SK-N-MC (cell line): Measurements from ENCODE around the gene HDLBP.
A peak's percentile ranks its signal among the peaks of the same experiment; 100 is the strongest.

Experiments
- DNase-seq: peaks from one replicate; pipeline ENCODE4 v3.0.0-alpha.2; 2011; ENCODE audit warnings: low read depth, low spot score
- H3K27ac ChIP-seq: fragments of 200-600 bp; sonication (generic); 2 replicates; pipeline ENCODE4 v1.5.1; 2016; ENCODE audit warnings: mixed run types
- H3K36me3 ChIP-seq: fragments of 200-600 bp; sonication (generic); 2 replicates; pipeline ENCODE4 v1.6.1; 2017; ENCODE audit warnings: antibody characterized with exemption, low read length, mixed read lengths; ENCODE audit not compliant: insufficient read depth
- H3K4me3 ChIP-seq: fragments of 200-600 bp; sonication (generic); 2 replicates; pipeline ENCODE4 v1.5.1; 2016
- H3K9ac ChIP-seq: fragments of 200-600 bp; sonication (generic); 2 replicates; pipeline ENCODE4 v1.8.0; 2017; ENCODE audit warnings: mixed run types, mixed read lengths; ENCODE audit not compliant: insufficient read length
- H3K9me3 ChIP-seq: fragments of 200-600 bp; sonication (generic); 2 replicates; pipeline ENCODE4 v1.6.1; 2017; ENCODE audit warnings: low read depth, mild to moderate bottlenecking, antibody characterized with exemption, low read length, moderate library complexity, mixed read lengths
- EZH2 ChIP-seq: fragments of 200-600 bp; sonication (generic); IDR thresholded peaks from one replicate; pipeline ENCODE4 v1.6.1; 2017; ENCODE audit warnings: antibody characterized with exemption
- FOXP2 ChIP-seq: optimal IDR thresholded peaks from 2 replicates; pipeline ENCODE3; 2011; ENCODE audit warnings: mild to moderate bottlenecking, moderate library complexity; ENCODE audit not compliant: insufficient read depth; ENCODE audit errors: extremely low read length, control extremely low read depth
- POLR2AphosphoS5 ChIP-seq: IDR thresholded peaks from 2 replicates; pipeline ENCODE4 v1.6.1; 2012; ENCODE audit warnings: mild to moderate bottlenecking, low read depth, low read length, borderline replicate concordance

HDLBP gene

GRCh38 chr2:241339839-241340630 is 24.6 kb upstream of the HDLBP start:
- peak overlapping the region; percentile 45 for H3K27ac ChIP-seq
- no peaks in the 10 kb centered on the region for H3K9me3 ChIP-seq
- TF ChIP-seq FOXP2, result no peak
- TF ChIP-seq POLR2AphosphoS5, result no peak
- no peak for TF ChIP-seq EZH2
- H3K36me3 ChIP-seq, result peaks cover 89% of the 10 kb centered on the region
- no peak overlapping the region for H3K4me3 ChIP-seq
- DNase-seq, result no peak
- peak overlapping the region; percentile 19 for H3K9ac ChIP-seq

- Histone ChIP-seq H3K9ac (no peak overlapping the region), H3K27ac (0 out of 2 replicates have a peak overlapping the region, but pooled peaks have one; percentile 11), H3K36me3 (peaks cover 72% of the 10 kb centered on the region), H3K4me3 (no peak overlapping the region), H3K9me3 (no peaks in the 10 kb centered on the region)
- TF ChIP-seq POLR2AphosphoS5 (no peak), EZH2 (no peak), FOXP2 (no peak)
- DNase-seq, result no peak
Observed at GRCh38 chr2:241334813-241335212, 19.3 kb upstream of the HDLBP start.

GRCh38 chr2:241330616-241330981 is 15.1 kb upstream of the HDLBP start:
- Histone ChIP-seq H3K9ac (no peak overlapping the region), H3K4me3 (no peak overlapping the region), H3K36me3 (peaks cover 76% of the 10 kb centered on the region), H3K27ac (no peak overlapping the region; the same call in 1 of the 2 replicates), H3K9me3 (no peaks in the 10 kb centered on the region)
- no peak for DNase-seq
- TF ChIP-seq FOXP2, result no peak
- no peak for TF ChIP-seq EZH2
- no peak for TF ChIP-seq POLR2AphosphoS5

- DNase-seq, result no peak
- Histone ChIP-seq H3K9ac (no peak overlapping the region), H3K9me3 (no peaks in the 10 kb centered on the region), H3K36me3 (peaks cover 76% of the 10 kb centered on the region), H3K27ac (no peak overlapping the region), H3K4me3 (no peak overlapping the region)
- TF ChIP-seq POLR2AphosphoS5 (no peak), EZH2 (no peak), FOXP2 (no peak)
Observed at GRCh38 chr2:241329669-241330615, 14.5 kb upstream of the HDLBP start.

GRCh38 chr2:241325257-241325656 is 9.8 kb upstream of the HDLBP start:
- H3K9me3 ChIP-seq, result no peaks in the 10 kb centered on the region
- no peak overlapping the region for H3K4me3 ChIP-seq
- H3K9ac ChIP-seq, result no peak overlapping the region
- TF ChIP-seq EZH2 (no peak), FOXP2 (no peak), POLR2AphosphoS5 (no peak)
- H3K36me3 ChIP-seq, result peaks cover 75% of the 10 kb centered on the region
- DNase-seq, result no peak
- H3K27ac ChIP-seq, result no peak overlapping the region

- TF ChIP-seq POLR2AphosphoS5 (no peak), EZH2 (no peak), FOXP2 (no peak)
- Histone ChIP-seq H3K27ac (no peak overlapping the region), H3K4me3 (no peak overlapping the region), H3K9ac (no peak overlapping the region), H3K9me3 (no peaks in the 10 kb centered on the region), H3K36me3 (peaks cover 77% of the 10 kb centered on the region)
- DNase-seq, result no peak
Observed at GRCh38 chr2:241324775-241325174, 9.3 kb upstream of the HDLBP start.

GRCh38 chr2:241323778-241324177 is 8.3 kb upstream of the HDLBP start:
- Histone ChIP-seq H3K9me3 (no peaks in the 10 kb centered on the region), H3K4me3 (no peak overlapping the region), H3K36me3 (peaks cover 74% of the 10 kb centered on the region), H3K9ac (no peak overlapping the region), H3K27ac (no peak overlapping the region)
- no peak for DNase-seq
- no peak for TF ChIP-seq POLR2AphosphoS5
- TF ChIP-seq EZH2, result no peak
- TF ChIP-seq FOXP2, result no peak

- no peak for DNase-seq
- H3K9me3 ChIP-seq, result no peaks in the 10 kb centered on the region
- H3K27ac ChIP-seq, result peak overlapping the region; percentile 35; the same call in 1 of the 2 replicates
- H3K9ac ChIP-seq, result peak overlapping the region; percentile 50
- H3K4me3 ChIP-seq, result peak overlapping the region; percentile 31; the same call in 1 of the 2 replicates
- H3K36me3 ChIP-seq, result peaks cover 67% of the 10 kb centered on the region
- TF ChIP-seq POLR2AphosphoS5 (no peak), EZH2 (no peak), FOXP2 (no peak)
Observed at GRCh38 chr2:241321886-241322285, 6.4 kb upstream of the HDLBP start.
